Retinal pigment epithelial cell (primary cell): Measurements from ENCODE around the gene C2CD3.

Experiments
- DNase-seq: peaks from one replicate; pipeline ENCODE4 v3.0.0-alpha.2; 2010; ENCODE audit warnings: low read depth
- H3K4me3 ChIP-seq: 2 replicates; pipeline ENCODE4 v1.5.1; 2011; ENCODE audit warnings: mild to moderate bottlenecking, low read length, control low read depth, moderate library complexity
- TF ChIP-seq, protein P1 (sequence below): conservative IDR thresholded peaks from 2 replicates; pipeline ENCODE4 v1.5.1; 2011; ENCODE audit warnings: low read depth, low read length, control low read depth, inconsistent platforms

C2CD3 gene

DNA sequence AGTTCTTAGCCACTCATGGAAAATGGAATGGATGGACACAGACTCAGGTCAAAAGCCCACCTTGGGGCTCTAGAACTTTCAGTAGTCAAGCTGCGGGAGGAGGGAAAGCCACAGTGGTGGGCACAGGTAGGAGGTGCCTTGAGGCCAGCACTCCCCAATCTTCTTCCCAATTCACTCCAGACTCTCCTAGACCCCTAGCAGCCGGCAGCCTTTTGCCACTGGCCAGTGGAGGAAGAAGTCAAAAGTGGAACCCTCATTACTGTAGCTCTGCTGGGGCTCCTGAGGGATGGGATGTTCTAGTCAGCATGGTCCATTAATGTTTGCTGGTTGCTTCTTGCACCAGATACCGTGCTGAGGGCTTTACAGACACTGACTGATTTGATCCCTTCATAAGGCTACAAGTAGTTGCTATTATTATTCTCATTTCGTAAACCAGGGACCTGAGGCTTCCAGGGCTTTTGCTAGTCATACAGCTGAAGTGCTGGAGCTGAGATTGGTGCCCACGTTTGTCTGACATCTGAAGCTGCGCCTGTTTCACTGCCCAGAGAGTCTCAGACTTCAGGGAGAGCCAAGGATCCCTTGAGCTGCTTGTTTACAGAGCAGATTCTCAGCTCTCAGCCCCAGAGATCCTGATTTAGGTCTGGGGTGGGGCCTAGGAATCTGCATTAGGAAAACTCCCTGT lies 163.0 kb downstream of the C2CD3 start:
- TF ChIP-seq, protein P1, sequence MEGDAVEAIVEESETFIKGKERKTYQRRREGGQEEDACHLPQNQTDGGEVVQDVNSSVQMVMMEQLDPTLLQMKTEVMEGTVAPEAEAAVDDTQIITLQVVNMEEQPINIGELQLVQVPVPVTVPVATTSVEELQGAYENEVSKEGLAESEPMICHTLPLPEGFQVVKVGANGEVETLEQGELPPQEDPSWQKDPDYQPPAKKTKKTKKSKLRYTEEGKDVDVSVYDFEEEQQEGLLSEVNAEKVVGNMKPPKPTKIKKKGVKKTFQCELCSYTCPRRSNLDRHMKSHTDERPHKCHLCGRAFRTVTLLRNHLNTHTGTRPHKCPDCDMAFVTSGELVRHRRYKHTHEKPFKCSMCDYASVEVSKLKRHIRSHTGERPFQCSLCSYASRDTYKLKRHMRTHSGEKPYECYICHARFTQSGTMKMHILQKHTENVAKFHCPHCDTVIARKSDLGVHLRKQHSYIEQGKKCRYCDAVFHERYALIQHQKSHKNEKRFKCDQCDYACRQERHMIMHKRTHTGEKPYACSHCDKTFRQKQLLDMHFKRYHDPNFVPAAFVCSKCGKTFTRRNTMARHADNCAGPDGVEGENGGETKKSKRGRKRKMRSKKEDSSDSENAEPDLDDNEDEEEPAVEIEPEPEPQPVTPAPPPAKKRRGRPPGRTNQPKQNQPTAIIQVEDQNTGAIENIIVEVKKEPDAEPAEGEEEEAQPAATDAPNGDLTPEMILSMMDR: no peak
- no peak overlapping the region for H3K4me3 ChIP-seq
- DNase-seq: no peak

DNA sequence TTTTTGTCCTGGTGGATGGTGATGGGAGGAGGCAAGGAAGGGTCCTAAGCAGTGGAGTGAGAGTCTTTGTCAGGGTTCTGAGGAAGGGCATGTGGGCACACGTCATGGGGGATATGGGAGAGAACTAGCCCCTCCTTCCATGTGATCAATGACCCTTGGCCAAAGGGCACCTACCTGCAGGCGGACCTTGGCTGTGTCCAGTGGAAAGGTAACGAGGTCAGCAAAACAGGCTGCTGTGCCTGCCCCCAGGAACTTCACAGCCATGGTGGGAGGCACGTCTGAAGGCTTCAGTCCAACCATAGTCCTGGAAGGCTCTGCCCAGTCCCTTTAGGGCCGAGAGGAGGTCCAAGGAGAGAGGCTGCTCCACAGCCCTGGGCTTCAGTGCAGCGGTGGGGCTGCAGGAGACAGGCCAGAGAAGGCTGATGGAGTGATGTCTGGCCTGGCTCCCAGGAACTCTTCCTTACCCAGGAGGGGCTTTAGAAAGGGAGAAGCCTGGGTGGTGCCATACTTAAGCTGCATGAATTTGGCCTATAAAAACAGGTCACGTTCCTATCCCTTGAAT lies 164.0 kb downstream of the C2CD3 start:
- TF ChIP-seq, protein P1: no peak
- DNase-seq: no peak
- no peak overlapping the region for H3K4me3 ChIP-seq

DNA sequence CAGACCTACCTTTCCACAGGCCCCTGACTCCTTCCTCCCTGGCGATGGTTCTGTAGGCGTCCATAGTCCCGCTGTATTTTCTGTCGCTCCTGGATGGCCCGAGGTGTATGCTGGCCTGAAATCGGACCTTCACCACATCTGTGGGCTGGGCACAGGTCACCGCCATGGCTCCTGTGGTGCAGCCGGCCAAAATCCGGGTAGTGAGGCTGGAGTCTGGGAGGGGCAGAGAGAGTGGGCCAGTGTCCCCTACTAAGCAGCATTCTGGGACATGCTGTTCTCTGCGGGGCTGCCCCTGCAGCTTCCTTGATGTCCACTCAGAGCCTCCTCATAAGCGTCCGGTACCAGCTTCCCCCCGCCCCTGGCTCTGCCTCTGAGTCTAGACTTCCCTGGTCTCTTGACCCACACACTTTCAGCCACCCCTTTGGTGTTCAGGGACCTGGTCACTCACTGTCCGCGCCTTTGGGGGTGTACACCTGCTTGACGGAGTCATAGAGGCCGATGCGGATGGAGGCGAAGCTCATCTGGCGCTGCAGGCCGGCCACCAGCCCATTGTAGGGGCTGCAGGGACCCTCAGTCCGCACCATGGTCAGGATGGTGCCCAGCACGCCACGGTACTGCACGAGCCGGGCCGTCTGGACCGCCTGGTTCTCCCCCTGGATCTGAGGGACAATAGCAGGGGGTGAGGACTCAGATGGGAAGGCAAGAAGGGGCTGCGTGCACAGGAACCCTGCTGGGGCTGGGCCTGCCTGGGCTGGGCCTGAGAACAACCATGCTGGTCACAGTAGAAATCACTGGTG lies 164.9 kb downstream of the C2CD3 start:
- H3K4me3 ChIP-seq: no peak overlapping the region
- no peak for DNase-seq
- TF ChIP-seq, protein P1: no peak

DNA sequence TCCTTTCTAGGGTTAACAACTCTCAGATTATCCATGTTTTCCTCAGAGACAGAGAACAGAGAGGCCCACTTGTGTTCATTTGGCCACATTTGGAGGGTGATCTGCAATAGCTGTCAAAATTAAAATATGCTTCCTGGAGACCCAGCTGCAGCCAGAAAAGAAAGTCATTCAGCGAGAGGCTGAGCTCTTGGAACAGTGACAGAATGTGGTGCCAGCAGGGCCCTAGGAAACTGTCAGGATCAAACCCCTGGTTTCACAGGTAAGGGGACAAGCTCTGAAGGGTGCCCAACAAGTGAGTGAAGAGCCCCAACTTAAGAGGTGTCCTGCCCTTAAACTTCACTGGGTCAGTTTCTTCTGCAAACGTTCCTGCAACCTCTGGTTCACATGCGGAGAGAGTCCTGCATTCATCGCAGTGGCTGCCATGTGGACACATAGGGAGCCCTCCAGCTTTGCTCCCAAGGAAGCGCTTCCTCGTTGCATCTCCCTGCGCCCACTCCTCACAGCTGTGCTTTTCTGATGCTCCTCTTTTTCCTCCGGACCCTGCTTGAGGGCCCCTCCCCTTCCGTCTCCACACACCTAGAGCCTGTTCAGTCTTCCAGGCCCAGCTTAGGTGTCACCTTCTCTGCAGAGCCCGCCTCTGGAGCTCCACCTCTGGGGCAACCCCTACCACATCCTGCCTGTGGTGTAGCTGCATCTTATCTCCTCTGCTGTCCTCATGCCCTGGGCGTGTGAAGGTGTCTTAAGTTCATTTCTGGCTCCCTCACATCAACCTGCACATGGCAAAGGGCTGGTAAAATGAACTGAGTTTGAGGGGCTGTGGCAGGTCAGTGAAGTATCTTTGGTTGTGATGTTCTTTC lies 165.8 kb downstream of the C2CD3 start:
- H3K4me3 ChIP-seq: no peak overlapping the region
- DNase-seq: no peak
- TF ChIP-seq, protein P1: no peak

DNA sequence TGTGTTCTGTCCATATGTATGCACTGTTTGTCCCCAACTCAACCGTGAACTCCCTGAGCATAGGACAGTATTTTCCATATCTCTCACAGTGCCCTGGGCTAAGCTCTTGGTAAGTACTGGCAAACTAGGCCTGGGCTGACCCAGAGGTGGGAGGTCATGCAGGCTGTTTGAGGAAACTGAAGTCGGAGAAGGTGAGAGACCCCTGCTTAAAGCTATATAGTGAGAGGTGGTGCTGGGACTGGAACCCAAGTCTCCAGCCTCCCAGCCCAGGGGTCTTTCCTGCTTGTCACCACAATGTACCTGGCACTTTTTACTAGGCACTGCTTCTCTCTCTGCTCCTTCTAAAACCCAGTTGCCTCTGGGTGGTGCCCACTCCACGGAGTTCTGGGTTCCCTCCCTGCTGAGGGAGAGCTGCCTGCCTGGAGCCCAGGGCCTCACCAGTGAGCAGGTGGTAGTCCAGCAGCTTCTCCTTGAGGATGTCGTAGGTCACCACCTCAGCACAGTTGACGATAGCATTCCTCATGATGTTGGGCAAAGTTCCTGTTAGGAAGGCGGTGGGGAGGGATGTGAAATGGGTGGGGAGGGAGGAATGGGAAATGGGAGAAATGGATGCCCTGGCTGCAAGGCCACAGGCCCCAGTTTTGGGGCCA lies 166.6 kb downstream of the C2CD3 start:
- TF ChIP-seq, protein P1: no peak
- no peak for DNase-seq
- H3K4me3 ChIP-seq: no peak overlapping the region

DNA sequence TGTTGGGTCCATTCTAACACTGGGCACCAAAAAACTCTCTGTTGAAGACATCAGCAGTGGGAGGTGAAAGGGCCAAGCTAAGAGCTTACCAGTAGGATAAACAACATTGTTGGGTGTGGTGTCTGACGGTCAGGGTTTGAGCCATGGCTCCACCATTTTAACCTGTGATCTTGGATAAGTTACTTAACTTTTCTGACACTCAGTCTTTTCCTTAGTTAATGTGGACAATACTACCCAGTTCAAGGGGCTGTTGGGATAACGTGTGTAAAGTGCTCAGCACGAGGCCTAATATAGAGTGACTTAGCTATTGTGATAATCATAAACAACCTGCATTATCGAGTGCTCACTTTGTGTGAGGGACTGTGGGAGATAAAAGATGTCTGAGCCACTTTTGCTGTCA lies 168.0 kb downstream of the C2CD3 start:
- TF ChIP-seq, protein P1: no peak
- no peak for DNase-seq
- H3K4me3 ChIP-seq: no peak overlapping the region
